HG03439 (cell line): ENCODE measurements around the gene ZNF487.
A peak's percentile ranks its signal among the peaks of the same experiment; 100 is the strongest.
"Not testable (repeated sequence)": the region's sequence is repeated elsewhere in the genome, so short reads cannot be mapped to it uniquely, and the experiment has no call there.

Source experiments
- ATAC-seq: cut with Tn5 transposase; IDR thresholded peaks from one replicate; pipeline ENCODE4 v1.9.1; 2021; ENCODE audit warnings: mild to moderate bottlenecking, moderate library complexity; ENCODE audit not compliant: unreplicated experiment

ZNF487 gene

DNA sequence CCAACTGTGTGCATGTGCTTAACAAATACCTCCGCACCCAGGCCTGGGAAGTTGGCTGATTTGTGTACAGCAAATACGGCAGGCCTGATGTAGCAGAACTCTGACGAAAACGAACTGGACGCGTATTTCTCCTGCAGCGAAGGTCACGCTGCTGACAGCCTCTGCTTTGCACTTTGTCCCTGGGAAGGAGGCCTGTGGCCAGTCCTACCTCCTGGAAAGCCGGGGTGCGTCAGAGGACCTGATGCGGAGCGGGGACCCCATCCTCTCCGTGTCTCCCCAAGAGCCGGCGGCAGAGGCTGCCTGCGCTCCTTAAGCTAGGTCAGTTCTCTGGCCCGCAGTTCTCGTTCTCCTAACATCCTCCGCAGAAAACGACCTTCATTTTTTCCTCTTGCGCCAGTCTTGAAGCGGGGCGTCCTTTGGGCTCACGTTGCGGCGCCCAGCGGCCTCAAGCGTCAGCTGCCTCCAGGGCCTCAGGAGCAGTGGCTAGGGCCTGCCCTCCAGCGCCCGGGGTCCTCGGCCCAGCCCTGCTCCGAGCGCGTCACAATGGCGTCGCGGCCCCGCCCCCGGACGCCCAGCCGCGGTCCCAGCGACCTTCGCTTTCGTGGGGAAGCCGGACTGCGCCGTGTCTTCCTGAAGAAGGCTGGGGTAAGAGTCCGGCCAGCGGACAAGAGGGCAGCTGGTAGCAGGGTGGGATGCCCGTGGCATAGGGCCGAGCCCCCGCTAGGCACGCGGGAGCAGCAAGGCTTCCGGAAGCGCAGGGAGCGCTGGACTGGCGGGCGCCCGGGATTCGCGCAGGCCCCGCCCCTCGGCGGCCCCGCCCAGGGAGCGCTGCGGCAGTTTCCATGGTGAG lies at the start of gene ZNF487:
Gene ZNF487 (plus strand): TSS at position 821 of the 850 bp plus-strand sequence. CDS start 38,703 bp downstream, outside the sequence.
- peak; percentile 97 for ATAC-seq

DNA sequence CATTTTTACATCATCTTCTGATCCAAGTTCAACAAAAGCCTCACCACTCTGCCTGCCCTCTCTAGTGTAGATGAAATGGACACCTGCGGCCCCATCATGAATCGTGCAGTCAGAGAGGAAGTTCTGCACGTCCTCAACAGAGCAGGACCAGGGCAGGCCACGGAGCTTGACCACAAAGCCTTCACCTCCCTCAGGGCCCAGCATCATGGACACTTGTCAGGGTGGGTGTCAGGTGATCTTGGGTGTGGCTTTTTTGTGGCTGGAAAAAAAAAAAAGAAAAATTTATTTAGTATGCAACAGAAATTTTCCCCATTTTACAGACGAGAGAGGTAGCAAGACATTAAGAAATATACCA lies 49.3 kb upstream of the ZNF487 start:
- ATAC-seq: no peak

GRCh38 chr10:43389867-43390266 lies 47.0 kb upstream of the ZNF487 start:
- ATAC-seq: no peak

DNA sequence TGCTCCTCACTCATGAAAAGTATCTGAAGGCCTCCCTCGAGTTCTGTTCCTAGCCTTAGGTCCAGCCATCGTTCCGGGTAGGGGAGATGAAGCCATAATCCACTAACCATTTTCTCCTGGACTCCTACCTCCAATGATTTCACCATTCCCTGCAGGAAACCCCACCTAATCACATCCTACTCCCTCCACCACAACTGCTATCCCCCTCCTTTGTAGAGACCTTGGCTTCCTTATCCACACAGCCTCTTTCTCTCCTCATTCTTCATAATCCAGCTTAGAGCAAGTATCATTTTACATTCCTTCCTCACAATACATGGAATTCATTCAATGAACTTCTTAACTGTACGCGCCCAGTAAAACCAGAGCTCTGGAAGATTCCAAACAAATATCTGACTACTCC lies 46.6 kb upstream of the ZNF487 start:
- no peak for ATAC-seq

DNA sequence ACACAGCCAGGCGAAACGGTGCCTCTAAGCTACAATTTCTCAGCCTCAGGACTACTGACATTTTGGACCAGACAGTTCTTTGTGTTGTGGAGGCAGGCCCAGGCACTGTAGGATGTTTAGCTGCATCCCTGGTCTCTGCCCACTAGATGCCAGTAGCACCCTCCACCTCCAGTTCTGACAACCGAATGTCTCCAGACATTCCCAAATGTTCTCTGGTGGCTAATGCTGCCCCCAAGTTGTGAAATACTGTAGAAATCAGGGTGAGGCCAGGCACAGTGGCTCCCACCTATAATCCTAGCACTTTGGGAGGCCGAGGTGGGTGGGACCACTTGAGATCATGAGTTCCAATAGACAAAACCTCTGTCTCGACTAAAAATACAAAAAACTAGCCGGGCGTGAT lies 46.2 kb upstream of the ZNF487 start:
- ATAC-seq: no peak

DNA sequence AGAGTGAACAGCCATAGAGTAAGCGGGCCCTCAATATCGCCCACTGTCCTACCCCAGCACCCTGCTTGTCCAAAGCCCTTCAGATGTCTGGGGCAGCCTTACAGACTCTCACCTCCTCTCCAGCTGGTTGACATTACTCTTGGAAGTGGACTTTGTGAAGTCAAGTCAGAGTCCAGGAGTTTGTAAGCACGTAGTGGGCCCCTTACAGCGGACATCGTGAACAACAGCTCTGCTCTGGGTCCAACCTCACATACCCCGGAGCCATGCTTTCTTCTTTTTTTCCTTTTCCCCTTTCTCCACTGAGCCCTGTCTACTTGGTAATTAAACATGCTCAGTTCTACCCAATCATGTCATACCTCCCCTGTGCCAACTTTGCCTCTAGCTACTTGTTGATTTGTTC lies 45.4 kb upstream of the ZNF487 start:
- no peak for ATAC-seq

DNA sequence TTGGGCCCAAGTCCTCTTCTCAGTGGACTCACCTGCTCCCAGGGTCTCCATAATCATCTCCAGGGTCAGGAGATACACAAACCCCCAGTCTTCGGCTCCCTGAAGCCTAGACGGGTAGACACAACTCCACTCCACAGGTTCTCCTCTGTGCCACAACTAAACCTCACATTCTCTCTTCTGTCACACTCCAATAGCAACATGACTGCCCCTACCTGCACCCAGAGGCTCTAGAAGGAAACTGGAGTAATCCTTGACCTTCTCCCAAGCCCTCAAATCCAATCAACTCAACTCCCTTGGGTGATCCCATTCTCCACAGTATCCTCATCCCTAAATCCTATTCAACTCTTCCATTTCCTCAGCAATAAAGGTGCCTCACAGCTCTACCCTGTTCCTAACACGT lies 44.2 kb upstream of the ZNF487 start:
- ATAC-seq: no peak

DNA sequence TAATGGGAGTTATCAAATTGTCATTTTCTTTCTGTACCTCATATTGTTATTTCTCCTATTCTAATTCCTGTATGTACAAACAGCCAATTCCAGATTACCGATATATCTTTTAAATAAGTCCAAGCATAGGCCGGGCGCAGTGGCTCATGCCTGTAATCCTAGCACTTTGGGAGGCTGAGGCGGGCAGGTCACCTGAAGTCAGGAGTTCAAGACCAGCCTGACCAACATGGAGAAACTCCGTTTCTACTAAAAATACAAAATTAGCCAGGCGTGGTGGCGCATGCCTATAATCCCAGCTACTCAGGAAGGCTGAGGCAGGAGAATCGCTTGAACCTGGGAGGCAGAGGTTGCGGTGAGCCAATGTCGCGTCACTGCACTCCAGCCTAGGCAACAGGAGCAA lies 43.7 kb upstream of the ZNF487 start:
- ATAC-seq: not testable (repeated sequence)

DNA sequence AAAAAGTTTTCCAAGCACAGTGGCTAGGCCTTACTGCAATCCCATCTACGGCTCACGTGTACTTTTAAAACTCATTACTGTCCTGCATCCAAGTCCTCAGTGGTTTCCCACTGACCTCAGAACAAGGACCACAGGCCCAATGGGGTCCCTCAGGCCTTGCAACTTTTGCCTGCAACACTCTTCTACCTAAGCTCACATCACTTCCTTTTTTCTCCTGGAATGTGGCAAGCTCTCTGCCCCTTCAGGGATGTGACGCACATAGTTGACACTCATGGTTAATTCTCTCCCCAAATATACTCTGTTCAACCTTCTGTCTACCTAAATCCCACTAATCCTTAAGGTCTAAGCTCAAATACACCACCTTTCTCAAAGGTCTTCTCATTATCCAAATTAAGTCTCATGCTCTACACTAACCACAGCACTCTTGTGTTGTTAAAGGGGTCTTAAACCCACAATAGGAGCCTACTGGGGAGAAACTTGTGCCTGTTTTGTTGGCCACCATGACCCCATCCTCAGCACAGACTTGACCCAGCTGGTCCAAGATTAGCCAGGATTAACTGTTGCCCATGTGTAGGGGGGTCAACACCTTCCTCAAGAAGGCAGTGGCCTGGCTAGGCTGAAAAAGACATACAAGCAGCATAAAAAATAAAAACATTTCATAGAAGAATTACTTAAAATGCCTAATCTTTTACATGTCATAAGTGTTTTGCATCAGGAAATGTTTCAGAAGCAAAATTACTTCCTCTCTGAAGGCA lies 43.1 kb upstream of the ZNF487 start:
- no peak for ATAC-seq

DNA sequence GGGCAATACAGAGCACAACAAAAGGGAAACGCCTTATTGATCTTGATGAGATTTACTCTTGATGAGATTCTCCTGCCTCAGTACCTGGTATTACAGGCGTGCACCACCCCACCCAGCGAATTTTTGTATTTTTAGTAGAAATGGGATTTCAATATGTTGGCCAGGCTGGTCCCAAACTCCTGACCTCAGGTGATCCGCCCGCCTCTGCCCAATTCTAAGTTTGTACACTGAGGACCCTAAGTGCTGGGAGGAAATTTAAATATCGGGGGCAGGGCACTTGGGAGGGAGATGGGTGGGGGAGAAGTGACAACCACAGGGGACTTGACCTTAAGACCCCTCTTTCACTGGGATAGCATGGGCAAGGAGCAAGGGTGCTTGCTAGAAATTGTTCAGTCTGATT lies 42.0 kb upstream of the ZNF487 start:
- ATAC-seq: no peak

GRCh38 chr10:43395571-43396060 lies 41.3 kb upstream of the ZNF487 start:
- ATAC-seq: no peak

GRCh38 chr10:43396061-43396927 lies 40.6 kb upstream of the ZNF487 start:
- peak; percentile 39 for ATAC-seq

GRCh38 chr10:43396928-43397624 lies 39.8 kb upstream of the ZNF487 start:
- peak; percentile 82 for ATAC-seq

GRCh38 chr10:43398939-43399319 lies 38.0 kb upstream of the ZNF487 start:
- ATAC-seq: no peak

DNA sequence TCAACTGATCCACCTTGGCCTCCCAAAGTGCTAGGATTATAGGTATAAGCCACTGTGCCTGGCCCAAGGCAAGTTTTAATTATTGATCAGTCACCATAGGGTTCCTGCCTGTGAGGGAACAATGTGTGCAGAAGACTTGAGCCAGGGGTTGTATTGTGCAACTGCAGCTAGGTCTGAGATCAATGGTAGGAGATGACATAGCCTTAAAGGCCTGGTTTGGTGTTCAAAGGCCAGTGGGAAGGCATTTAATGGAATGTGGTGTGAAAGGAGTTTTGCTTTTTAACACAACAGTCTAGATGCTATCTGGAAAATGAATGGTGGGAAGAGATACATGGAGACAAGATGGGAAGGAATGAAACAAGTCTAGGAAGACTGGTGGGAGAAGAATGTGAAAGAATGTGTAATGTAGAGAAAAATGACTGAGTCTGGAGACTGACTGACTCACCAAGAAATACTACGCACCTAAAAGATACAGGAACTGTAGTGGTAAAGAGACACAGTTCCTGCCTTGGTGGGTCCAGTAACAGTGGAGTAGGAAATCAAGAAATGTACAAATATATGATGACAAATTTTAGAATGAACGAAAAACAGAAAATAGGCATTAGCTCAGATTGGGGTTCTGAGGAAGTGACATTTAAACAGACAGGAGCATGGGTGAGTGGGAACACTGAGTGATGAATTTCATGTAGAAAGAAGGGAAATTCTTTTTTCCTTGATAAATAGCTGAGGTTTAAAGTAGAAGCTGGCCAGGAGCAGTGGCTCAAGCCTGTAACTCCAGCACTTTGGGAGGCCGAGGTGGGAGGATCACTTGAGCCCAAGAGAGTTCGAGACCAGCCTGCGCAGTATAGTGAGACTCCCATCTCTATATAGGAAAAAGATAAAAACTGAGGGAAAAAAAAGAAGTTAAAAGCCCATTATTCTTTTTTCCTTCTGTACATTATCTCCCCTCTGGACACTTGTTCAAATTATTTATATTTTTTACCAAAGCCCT lies 37.3 kb upstream of the ZNF487 start:
- ATAC-seq: no peak

GRCh38 chr10:43401627-43402026 lies 35.3 kb upstream of the ZNF487 start:
- no peak for ATAC-seq

- no peak for ATAC-seq
Measured at GRCh38 chr10:43402176-43402575, 34.7 kb upstream of the ZNF487 start.

GRCh38 chr10:43402880-43403452 lies 33.9 kb upstream of the ZNF487 start:
- no peak for ATAC-seq
